Chondrocyte (in vitro differentiated cells): Measurements from ENCODE around the gene PODN. TPM values are rescaled to one million over a fixed set of nuclear protein-coding genes. Genes with fewer than 3 reads are reported as not detected.
A peak's percentile ranks its signal among the peaks of the same experiment; 100 is the strongest.

Experiments used
- DNase-seq: peaks from one replicate; pipeline ENCODE4 v3.0.0; 2021; ENCODE audit warnings: mixed read lengths, low spot score
- H3K27ac Mint-ChIP-seq: one replicate; pipeline ENCODE4 v1.8.0; 2021; ENCODE audit warnings: mild to moderate bottlenecking, moderate library complexity, mixed read lengths; ENCODE audit not compliant: unreplicated experiment
- H3K27me3 Mint-ChIP-seq: 2 replicates; pipeline ENCODE4 v1.8.0; 2021; ENCODE audit warnings: low read depth, mixed read lengths
- H3K36me3 Mint-ChIP-seq: 2 replicates; pipeline ENCODE4 v1.8.0; 2021; ENCODE audit warnings: low read depth, mixed read lengths
- H3K4me1 Mint-ChIP-seq: 2 replicates; pipeline ENCODE4 v1.8.0; 2021; ENCODE audit warnings: low read depth, mild to moderate bottlenecking, mixed read lengths
- H3K4me3 Mint-ChIP-seq: one replicate; pipeline ENCODE4 v1.8.0; 2021; ENCODE audit warnings: mild to moderate bottlenecking, moderate library complexity, mixed read lengths; ENCODE audit not compliant: unreplicated experiment
- H3K9me3 Mint-ChIP-seq: 2 replicates; pipeline ENCODE4 v1.8.0; 2021; ENCODE audit warnings: low read depth, mixed read lengths
- total RNA-seq: library from RNA; stranded (reverse); gene quantifications from 3 replicates; pipeline ENCODE4 v1.2.1, GENCODE V29; 2021
- TF ChIP-seq, protein P1 (sequence below): fragments of 200-600 bp; sonication (generic); IDR thresholded peaks from 2 replicates; pipeline ENCODE4 v1.5.0; 2021; ENCODE audit warnings: antibody characterized with exemption, mild to moderate bottlenecking, moderate library complexity

PODN gene
- total RNA-seq, 1 donor from 2014 or later = 9.2 TPM

DNA sequence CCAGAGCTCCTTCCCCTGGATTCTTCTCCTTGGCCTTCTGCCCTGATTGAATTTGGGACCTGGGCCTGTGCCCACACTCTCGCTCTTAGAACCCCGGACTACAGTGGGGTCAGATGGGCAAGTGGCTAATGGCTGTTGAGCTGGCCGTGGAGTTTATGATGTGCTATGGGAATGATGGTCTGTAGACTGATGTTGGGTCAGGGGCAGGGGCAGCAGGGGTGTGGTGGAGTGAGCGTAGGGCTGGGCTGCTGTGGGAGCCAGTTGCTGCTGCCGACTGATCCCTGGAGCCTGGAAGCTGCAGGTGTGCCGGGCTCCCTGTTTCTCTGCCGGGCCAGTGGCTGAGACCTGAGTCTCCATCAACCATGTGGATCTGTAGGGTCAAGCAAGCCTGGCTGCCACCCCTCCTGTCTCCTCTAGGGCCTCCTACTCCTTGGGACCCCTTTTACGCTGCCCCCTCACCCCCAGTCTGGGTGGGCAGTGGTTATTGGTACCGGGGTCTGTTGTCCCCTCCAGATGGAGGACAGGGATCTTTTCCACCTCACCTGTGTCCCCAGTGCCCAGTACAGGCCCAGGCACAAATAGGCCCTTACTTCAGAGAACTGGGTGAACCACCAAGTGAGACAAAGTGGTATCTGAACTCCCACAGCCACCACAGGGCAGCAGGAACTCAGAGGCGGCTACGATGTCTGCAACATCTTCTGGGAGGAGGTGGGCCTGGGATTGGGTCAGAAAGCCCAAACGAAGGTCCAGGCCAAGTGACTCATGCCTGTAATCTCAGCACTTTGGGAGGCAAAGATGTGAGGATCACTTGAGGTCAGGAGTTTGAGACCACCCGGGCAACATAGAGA is 5.1 kb downstream of the PODN start:
- DNase-seq = peak; percentile 68
- Mint-ChIP-seq H3K27me3 (no peaks in the 10 kb centered on the region), H3K4me1 (no peaks in the 10 kb centered on the region), H3K36me3 (no peaks in the 10 kb centered on the region), H3K27ac (no peak overlapping the region), H3K9me3 (no peaks in the 10 kb centered on the region), H3K4me3 (no peak overlapping the region)
- TF ChIP-seq, protein P1, sequence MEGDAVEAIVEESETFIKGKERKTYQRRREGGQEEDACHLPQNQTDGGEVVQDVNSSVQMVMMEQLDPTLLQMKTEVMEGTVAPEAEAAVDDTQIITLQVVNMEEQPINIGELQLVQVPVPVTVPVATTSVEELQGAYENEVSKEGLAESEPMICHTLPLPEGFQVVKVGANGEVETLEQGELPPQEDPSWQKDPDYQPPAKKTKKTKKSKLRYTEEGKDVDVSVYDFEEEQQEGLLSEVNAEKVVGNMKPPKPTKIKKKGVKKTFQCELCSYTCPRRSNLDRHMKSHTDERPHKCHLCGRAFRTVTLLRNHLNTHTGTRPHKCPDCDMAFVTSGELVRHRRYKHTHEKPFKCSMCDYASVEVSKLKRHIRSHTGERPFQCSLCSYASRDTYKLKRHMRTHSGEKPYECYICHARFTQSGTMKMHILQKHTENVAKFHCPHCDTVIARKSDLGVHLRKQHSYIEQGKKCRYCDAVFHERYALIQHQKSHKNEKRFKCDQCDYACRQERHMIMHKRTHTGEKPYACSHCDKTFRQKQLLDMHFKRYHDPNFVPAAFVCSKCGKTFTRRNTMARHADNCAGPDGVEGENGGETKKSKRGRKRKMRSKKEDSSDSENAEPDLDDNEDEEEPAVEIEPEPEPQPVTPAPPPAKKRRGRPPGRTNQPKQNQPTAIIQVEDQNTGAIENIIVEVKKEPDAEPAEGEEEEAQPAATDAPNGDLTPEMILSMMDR = no peak

DNA sequence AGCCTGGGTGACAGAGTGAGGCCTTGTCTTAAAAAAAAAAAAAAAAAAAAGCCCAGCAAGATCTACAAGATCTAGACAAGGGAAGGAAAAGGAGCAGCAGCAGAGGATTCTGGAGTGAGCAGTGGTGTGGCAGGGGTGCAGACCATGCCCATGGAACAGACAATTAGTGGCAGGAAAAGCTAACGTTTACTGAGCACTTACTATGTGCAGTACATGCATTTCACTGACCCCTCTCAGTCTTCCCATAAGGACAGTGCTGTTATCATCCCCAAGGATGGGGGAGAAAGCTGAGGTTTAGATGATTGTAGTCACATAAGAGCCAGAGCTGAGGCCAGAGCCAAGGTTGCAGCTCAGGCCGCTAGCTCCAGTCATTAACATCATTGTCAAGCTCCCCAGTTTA is 5.9 kb downstream of the PODN start:
- H3K27ac Mint-ChIP-seq = no peak overlapping the region
- no peak overlapping the region for H3K4me3 Mint-ChIP-seq
- H3K4me1 Mint-ChIP-seq = no peaks in the 10 kb centered on the region
- TF ChIP-seq, protein P1 = no peak
- no peaks in the 10 kb centered on the region for H3K9me3 Mint-ChIP-seq
- no peak for DNase-seq
- no peaks in the 10 kb centered on the region for H3K36me3 Mint-ChIP-seq
- no peaks in the 10 kb centered on the region for H3K27me3 Mint-ChIP-seq

DNA sequence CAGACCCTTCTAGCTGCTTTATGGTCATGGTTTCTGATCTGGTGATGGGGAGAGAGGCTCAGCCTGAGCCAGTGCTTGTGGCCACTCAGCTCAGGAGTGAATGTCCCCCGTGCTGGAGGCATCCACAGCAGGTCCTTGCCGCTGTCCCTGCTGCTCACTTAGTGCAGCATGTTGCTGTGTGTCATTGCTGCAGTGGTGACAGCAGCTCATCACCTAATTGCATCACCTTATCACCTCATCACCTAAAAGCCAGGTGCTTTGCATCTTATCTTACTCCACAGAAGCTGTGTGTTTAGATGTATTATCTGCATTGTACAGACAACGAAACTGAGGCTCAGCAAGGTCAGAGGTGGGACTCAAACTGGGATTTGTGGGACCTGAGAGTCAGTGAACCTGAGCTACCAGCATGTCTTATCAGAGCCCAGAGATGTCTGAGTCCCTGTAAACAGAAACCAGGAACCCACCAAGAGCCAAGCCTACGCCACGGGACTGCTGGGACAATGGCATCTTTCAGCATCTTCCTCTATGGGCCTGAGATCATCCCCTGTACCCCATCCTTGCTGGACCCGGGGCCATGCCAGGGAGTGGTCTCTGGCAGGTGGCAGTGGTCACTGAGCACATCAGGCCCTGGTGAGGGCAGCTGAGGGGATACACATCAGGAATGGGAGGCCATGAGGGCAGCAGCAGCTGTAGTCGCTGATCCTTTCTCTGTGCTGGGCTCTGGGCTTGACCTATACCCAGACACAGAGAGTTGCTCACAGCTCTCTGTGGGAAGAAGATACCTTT is 6.5 kb downstream of the PODN start:
- TF ChIP-seq, protein P1 = no peak
- DNase-seq = peak; percentile 75
- Mint-ChIP-seq H3K27ac (no peak overlapping the region), H3K4me1 (no peaks in the 10 kb centered on the region), H3K4me3 (no peak overlapping the region), H3K9me3 (no peaks in the 10 kb centered on the region), H3K36me3 (no peaks in the 10 kb centered on the region), H3K27me3 (no peaks in the 10 kb centered on the region)

DNA sequence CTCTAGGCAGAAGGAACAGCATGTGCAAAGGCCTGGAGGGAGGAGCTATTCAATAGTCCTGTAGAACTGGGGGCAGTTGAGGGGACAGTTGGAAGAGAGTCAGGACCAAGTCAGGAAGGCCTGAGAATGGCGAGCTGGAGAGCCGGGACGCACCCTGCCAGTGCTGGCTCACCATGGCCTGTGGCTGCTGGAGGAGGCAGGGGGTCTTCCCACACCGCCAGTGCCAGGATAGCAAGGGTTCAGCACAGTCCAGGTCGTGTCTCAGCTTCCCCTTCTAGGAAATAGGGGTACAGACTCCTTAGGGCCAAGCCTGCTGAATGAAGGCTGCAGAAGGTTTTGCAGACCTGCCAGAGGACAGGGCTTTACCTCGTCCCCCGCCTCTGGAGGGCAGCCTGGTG is 7.3 kb downstream of the PODN start:
- DNase-seq = peak; percentile 68
- H3K36me3 Mint-ChIP-seq = no peaks in the 10 kb centered on the region
- H3K27ac Mint-ChIP-seq = no peak overlapping the region
- no peaks in the 10 kb centered on the region for H3K9me3 Mint-ChIP-seq
- H3K4me3 Mint-ChIP-seq = no peak overlapping the region
- H3K4me1 Mint-ChIP-seq = no peaks in the 10 kb centered on the region
- TF ChIP-seq, protein P1 = no peak
- no peaks in the 10 kb centered on the region for H3K27me3 Mint-ChIP-seq

DNA sequence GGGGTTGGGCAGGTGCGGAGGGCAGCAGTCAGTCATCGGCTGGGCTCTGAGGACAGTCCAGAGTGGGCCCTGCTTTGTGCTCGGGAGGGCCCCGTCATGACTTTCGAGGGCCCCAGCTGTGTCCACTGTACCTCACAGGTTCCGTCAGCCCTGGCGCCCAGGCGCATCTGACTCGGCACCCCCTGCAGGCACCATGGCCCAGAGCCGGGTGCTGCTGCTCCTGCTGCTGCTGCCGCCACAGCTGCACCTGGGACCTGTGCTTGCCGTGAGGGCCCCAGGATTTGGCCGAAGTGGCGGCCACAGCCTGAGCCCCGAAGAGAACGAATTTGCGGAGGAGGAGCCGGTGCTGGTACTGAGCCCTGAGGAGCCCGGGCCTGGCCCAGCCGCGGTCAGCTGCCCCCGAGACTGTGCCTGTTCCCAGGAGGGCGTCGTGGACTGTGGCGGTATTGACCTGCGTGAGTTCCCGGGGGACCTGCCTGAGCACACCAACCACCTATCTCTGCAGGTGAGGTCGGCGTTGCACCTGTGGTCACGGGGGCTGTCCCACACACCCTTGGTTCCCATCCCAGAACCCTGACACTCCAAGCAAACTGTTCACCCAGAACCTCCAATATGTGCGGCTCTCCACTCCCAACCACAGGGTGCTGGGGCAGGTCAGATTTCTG is 7.8 kb downstream of the PODN start:
- no peaks in the 10 kb centered on the region for H3K27me3 Mint-ChIP-seq
- peak; percentile 82 for DNase-seq
- no peaks in the 10 kb centered on the region for H3K4me1 Mint-ChIP-seq
- TF ChIP-seq, protein P1 = no peak
- H3K27ac Mint-ChIP-seq = no peak overlapping the region
- H3K4me3 Mint-ChIP-seq = no peak overlapping the region
- no peaks in the 10 kb centered on the region for H3K9me3 Mint-ChIP-seq
- no peaks in the 10 kb centered on the region for H3K36me3 Mint-ChIP-seq
